NB4 (cell line): ENCODE measurements around the gene KRT3.

Experiments used
- MAX ChIP-seq: IDR thresholded peaks from 2 replicates; pipeline ENCODE4 v1.6.1; 2011; ENCODE audit warnings: low read depth, low read length
- MYC ChIP-seq: IDR thresholded peaks from 2 replicates; pipeline ENCODE4 v1.6.1; 2011; ENCODE audit warnings: low read depth, low read length
- POLR2A ChIP-seq: IDR thresholded peaks from 2 replicates; pipeline ENCODE4 v1.6.1; 2011; ENCODE audit warnings: mild to moderate bottlenecking; ENCODE audit not compliant: insufficient read length; ENCODE audit errors: extremely low read depth
- TF ChIP-seq, protein P1 (sequence below): IDR thresholded peaks from one replicate; pipeline ENCODE4 v1.5.1; 2012; ENCODE audit warnings: low read depth, low read length

DNA sequence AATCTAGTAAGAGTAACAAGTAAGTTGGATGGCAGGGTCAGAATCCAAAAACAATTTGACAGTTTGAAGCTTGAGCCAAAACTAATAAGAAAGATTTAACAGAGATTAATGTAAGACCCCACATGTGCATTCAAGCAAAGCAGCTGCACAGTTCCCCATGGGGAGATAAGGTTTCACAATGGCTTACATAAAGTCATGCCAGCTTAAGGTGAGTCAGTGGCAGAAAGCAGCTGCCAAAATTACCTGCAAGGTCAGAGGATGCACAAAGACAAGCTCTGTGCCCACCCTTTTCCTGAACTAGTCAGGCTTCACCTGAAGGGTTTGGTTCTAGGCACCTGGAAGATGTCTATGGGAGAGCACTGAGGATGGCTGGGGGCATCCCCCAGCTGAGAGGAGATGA lies 56.0 kb downstream of the KRT3 start:
- TF ChIP-seq, protein P1, sequence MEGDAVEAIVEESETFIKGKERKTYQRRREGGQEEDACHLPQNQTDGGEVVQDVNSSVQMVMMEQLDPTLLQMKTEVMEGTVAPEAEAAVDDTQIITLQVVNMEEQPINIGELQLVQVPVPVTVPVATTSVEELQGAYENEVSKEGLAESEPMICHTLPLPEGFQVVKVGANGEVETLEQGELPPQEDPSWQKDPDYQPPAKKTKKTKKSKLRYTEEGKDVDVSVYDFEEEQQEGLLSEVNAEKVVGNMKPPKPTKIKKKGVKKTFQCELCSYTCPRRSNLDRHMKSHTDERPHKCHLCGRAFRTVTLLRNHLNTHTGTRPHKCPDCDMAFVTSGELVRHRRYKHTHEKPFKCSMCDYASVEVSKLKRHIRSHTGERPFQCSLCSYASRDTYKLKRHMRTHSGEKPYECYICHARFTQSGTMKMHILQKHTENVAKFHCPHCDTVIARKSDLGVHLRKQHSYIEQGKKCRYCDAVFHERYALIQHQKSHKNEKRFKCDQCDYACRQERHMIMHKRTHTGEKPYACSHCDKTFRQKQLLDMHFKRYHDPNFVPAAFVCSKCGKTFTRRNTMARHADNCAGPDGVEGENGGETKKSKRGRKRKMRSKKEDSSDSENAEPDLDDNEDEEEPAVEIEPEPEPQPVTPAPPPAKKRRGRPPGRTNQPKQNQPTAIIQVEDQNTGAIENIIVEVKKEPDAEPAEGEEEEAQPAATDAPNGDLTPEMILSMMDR, result no peak
- TF ChIP-seq MYC (no peak), POLR2A (no peak), MAX (no peak)
